GM23338 (cell line): Measurements from ENCODE around the gene PDSS2. TPM values are rescaled to one million over a fixed set of nuclear protein-coding genes. Genes with fewer than 3 reads are reported as not detected.
A peak's percentile ranks its signal among the peaks of the same experiment; 100 is the strongest.

Source experiments
- ATAC-seq: fragments of 200-7000 bp; cut with Tn5 transposase; 3 replicates; pipeline ENCODE4 v1.9.1; 2020
- DNase-seq: peaks from one replicate; pipeline ENCODE4 v3.0.0-alpha.2; 2015; ENCODE audit warnings: low spot score
- H2AFZ ChIP-seq: fragments of 200-600 bp; sonication (generic); 2 replicates; pipeline ENCODE4 v1.8.0; 2016; ENCODE audit warnings: antibody characterized with exemption, mild to moderate bottlenecking, moderate library complexity
- H3F3A ChIP-seq: fragments of 200-600 bp; sonication (generic); replicated peaks from 2 replicates; pipeline ENCODE4 v1.8.0; 2017; ENCODE audit warnings: antibody characterized with exemption, mixed run types, low read depth
- H3K27ac ChIP-seq: fragments of 200-600 bp; sonication (generic); 2 replicates; pipeline ENCODE4 v1.6.1; 2016; ENCODE audit warnings: low read depth
- H3K27me3 ChIP-seq: fragments of 200-600 bp; sonication (generic); 2 replicates; pipeline ENCODE4 v1.8.0; 2016; ENCODE audit warnings: mild to moderate bottlenecking, mixed run types, moderate library complexity; ENCODE audit not compliant: insufficient read depth
- H3K36me3 ChIP-seq: fragments of 200-600 bp; sonication (generic); 2 replicates; pipeline ENCODE4 v1.8.0; 2016; ENCODE audit warnings: mild to moderate bottlenecking; ENCODE audit not compliant: insufficient read depth
- H3K4me1 ChIP-seq: fragments of 200-600 bp; sonication (generic); 2 replicates; pipeline ENCODE4 v1.8.0; 2016; ENCODE audit warnings: mild to moderate bottlenecking, moderate library complexity; ENCODE audit not compliant: insufficient read depth
- H3K4me2 ChIP-seq: fragments of 200-600 bp; sonication (generic); 2 replicates; pipeline ENCODE4 v1.7.1; 2017; ENCODE audit warnings: mixed run types
- H3K4me3 ChIP-seq: fragments of 200-600 bp; sonication (generic); 2 replicates; pipeline ENCODE4 v1.6.1; 2016; ENCODE audit warnings: mixed run types
- H3K79me2 ChIP-seq: fragments of 200-600 bp; sonication (generic); replicated peaks from 2 replicates; pipeline ENCODE4 v1.8.0; 2017; ENCODE audit warnings: mild to moderate bottlenecking; ENCODE audit not compliant: insufficient read depth
- H3K9me2 ChIP-seq: fragments of 200-600 bp; sonication (generic); 2 replicates; pipeline ENCODE4 v1.8.0; 2017; ENCODE audit not compliant: insufficient read depth
- H4K20me1 ChIP-seq: fragments of 200-600 bp; sonication (generic); replicated peaks from 2 replicates; pipeline ENCODE4 v1.8.0; 2017; ENCODE audit warnings: mild to moderate bottlenecking; ENCODE audit not compliant: insufficient read depth
- H3K27ac Mint-ChIP-seq: 2 replicates; pipeline ENCODE4 v1.8.0; 2020; ENCODE audit warnings: inconsistent platforms, mild to moderate bottlenecking, moderate library complexity, mixed read lengths
- H3K27me3 Mint-ChIP-seq: 3 replicates; pipeline ENCODE4 v1.8.0; 2022; ENCODE audit warnings: low read depth, mild to moderate bottlenecking, moderate library complexity, mixed read lengths, inconsistent platforms; ENCODE audit not compliant: insufficient read depth, poor library complexity
- H3K36me3 Mint-ChIP-seq: 3 replicates; pipeline ENCODE4 v1.8.0; 2021; ENCODE audit warnings: low read depth, mild to moderate bottlenecking, inconsistent platforms, moderate library complexity, mixed read lengths
- H3K4me1 Mint-ChIP-seq: 3 replicates; pipeline ENCODE4 v1.8.0; 2020; ENCODE audit warnings: mild to moderate bottlenecking, inconsistent platforms, mixed read lengths
- H3K4me3 Mint-ChIP-seq: 3 replicates; pipeline ENCODE4 v1.8.0; 2021; ENCODE audit warnings: moderate library complexity, mild to moderate bottlenecking, inconsistent platforms, mixed read lengths
- H3K9me3 Mint-ChIP-seq: 3 replicates; pipeline ENCODE4 v1.8.0; 2020; ENCODE audit warnings: moderate library complexity, mild to moderate bottlenecking, inconsistent platforms, mixed read lengths
- CREB1 ChIP-seq: fragments of 250-450 bp; sonication (Bioruptor Pico); IDR thresholded peaks from 2 replicates; pipeline ENCODE4 v1.5.0; 2020; ENCODE audit warnings: low read depth, mild to moderate bottlenecking, moderate library complexity
- EZH2 ChIP-seq: fragments of 200-600 bp; sonication (generic); IDR thresholded peaks from one replicate; pipeline ENCODE4 v1.8.0; 2017; ENCODE audit warnings: antibody characterized with exemption, mild to moderate bottlenecking, low read depth; ENCODE audit not compliant: unreplicated experiment
- EZH2phosphoT487 ChIP-seq: fragments of 200-600 bp; sonication (generic); IDR thresholded peaks from one replicate; pipeline ENCODE4 v1.8.1; 2018; ENCODE audit warnings: antibody characterized with exemption; ENCODE audit not compliant: unreplicated experiment
- JUNB ChIP-seq: IDR thresholded peaks from one replicate; pipeline ENCODE4 v1.6.1; 2016; ENCODE audit warnings: antibody characterized with exemption; ENCODE audit not compliant: unreplicated experiment
- NANOG ChIP-seq: IDR thresholded peaks from 2 replicates; pipeline ENCODE4 v1.6.1; 2016; ENCODE audit warnings: antibody characterized with exemption, borderline replicate concordance
- POLR2AphosphoS5 ChIP-seq: IDR thresholded peaks from 2 replicates; pipeline ENCODE4 v1.6.1; 2016; ENCODE audit warnings: antibody characterized with exemption, low read depth
- STAT1 ChIP-seq: IDR thresholded peaks from one replicate; pipeline ENCODE4 v1.6.1; 2016; ENCODE audit warnings: antibody characterized with exemption; ENCODE audit not compliant: unreplicated experiment
- ZNF114 ChIP-seq: fragments of 250-450 bp; sonication (Bioruptor Pico); IDR thresholded peaks from 2 replicates; pipeline ENCODE4 v1.5.0; 2020; ENCODE audit warnings: mild to moderate bottlenecking, moderate library complexity
- ZNF331 ChIP-seq: fragments of 250-450 bp; sonication (Bioruptor Pico); IDR thresholded peaks from 2 replicates; pipeline ENCODE4 v1.5.0; 2020; ENCODE audit warnings: low read depth, mild to moderate bottlenecking, moderate library complexity
- polyA plus RNA-seq: library from polyadenylated mRNA; unstranded; fragments of >200 nt; fragmentation: Nextera tagmentation; extraction: Ambion mirVana; gene quantifications from 2 replicates; pipeline ENCODE4 v1.2.1, GENCODE V29; 2016
- total RNA-seq: library from RNA; depleted of rRNA; stranded (reverse); fragments of >200 nt; shearing (Covaris generic); gene quantifications from 2 replicates; pipeline ENCODE4 v1.2.3, GENCODE V29; 2014
- TF ChIP-seq, protein P1 (sequence below): IDR thresholded peaks from one replicate; pipeline ENCODE4 v1.6.1; 2018; ENCODE audit warnings: antibody characterized with exemption; ENCODE audit not compliant: unreplicated experiment
- TF ChIP-seq, protein P2 (sequence below), 2 experiments: fragments of 200-600 bp in 1 of 2; sonication (generic) in 1 of 2; conservative IDR thresholded peaks; 2 replicates each; pipeline versions ENCODE4 v1.5.1 to v1.6.1; 2016 to 2017; ENCODE audit warnings: antibody characterized with exemption in 2 of 2, low read depth in 2 of 2, mild to moderate bottlenecking in 2 of 2, moderate library complexity in 1 of 2
- TF ChIP-seq, protein P3 (sequence below): fragments of 250-450 bp; sonication (Bioruptor Pico); IDR thresholded peaks from 2 replicates; pipeline ENCODE4 v1.5.0; 2020; ENCODE audit warnings: mild to moderate bottlenecking, moderate library complexity
- TF ChIP-seq, protein P4 (sequence below): IDR thresholded peaks from 2 replicates; pipeline ENCODE4 v1.6.1; 2016; ENCODE audit warnings: antibody characterized with exemption

Gene PDSS2
- total and polyA plus RNA-seq, 2 experiments from 2014 or later, result 7.3 to 16.7 TPM

DNA sequence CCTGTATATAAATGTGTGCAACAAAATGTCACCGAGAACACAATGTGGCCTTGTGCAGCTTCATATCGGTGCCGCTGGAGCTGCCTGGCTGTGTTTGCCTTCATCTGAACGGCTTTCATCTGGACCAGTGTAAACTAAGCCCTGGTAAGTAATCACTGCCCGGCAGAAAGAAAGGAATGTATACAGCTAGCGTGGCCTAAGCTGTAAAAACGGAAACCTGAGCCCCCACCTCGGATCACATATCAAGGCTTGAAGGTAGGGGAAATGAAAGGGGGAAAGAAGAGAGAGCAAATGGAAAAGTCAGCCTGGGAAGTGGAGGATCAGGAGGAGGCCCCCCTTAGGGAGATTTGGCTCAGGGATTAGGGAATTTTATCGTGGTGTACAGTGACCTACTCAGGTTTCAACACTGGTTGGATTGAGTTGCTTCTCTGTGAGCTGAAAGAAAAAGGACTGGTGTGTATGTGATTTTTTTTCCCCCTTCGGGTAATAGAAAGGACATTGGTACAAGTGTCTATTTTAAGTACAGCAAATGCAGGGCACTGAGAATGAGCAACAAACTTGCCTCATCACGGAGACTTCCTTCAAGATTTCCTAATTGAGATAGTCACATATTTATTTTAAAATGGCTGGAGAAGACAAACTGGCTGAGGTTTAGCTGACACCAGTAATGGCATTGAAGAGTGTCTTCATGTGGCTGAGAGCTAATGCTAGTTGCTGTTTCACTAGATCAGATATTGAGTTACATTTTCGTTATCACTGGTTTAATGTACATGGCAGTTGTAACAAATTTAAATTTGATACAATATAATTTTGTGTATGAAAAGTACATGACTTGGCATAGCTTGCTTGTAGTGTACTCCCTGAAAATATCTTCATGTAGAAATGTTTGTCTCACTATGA lies 34.0 kb upstream of the PDSS2 start:
- Mint-ChIP-seq H3K27me3 (peaks cover 17% of the 10 kb centered on the region), H3K27ac (no peak overlapping the region)

More for the DNA sequence above, 34.0 kb upstream of the PDSS2 start:
- no peak for TF ChIP-seq NANOG
- TF ChIP-seq, protein P1, sequence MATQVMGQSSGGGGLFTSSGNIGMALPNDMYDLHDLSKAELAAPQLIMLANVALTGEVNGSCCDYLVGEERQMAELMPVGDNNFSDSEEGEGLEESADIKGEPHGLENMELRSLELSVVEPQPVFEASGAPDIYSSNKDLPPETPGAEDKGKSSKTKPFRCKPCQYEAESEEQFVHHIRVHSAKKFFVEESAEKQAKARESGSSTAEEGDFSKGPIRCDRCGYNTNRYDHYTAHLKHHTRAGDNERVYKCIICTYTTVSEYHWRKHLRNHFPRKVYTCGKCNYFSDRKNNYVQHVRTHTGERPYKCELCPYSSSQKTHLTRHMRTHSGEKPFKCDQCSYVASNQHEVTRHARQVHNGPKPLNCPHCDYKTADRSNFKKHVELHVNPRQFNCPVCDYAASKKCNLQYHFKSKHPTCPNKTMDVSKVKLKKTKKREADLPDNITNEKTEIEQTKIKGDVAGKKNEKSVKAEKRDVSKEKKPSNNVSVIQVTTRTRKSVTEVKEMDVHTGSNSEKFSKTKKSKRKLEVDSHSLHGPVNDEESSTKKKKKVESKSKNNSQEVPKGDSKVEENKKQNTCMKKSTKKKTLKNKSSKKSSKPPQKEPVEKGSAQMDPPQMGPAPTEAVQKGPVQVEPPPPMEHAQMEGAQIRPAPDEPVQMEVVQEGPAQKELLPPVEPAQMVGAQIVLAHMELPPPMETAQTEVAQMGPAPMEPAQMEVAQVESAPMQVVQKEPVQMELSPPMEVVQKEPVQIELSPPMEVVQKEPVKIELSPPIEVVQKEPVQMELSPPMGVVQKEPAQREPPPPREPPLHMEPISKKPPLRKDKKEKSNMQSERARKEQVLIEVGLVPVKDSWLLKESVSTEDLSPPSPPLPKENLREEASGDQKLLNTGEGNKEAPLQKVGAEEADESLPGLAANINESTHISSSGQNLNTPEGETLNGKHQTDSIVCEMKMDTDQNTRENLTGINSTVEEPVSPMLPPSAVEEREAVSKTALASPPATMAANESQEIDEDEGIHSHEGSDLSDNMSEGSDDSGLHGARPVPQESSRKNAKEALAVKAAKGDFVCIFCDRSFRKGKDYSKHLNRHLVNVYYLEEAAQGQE, result no peak
- TF ChIP-seq EZH2, result no peak
- no peak for TF ChIP-seq POLR2AphosphoS5
- TF ChIP-seq CREB1 (CRISPR knock-in tag), result no peak
- TF ChIP-seq ZNF331 (CRISPR knock-in tag), result no peak
- TF ChIP-seq, protein P2, sequence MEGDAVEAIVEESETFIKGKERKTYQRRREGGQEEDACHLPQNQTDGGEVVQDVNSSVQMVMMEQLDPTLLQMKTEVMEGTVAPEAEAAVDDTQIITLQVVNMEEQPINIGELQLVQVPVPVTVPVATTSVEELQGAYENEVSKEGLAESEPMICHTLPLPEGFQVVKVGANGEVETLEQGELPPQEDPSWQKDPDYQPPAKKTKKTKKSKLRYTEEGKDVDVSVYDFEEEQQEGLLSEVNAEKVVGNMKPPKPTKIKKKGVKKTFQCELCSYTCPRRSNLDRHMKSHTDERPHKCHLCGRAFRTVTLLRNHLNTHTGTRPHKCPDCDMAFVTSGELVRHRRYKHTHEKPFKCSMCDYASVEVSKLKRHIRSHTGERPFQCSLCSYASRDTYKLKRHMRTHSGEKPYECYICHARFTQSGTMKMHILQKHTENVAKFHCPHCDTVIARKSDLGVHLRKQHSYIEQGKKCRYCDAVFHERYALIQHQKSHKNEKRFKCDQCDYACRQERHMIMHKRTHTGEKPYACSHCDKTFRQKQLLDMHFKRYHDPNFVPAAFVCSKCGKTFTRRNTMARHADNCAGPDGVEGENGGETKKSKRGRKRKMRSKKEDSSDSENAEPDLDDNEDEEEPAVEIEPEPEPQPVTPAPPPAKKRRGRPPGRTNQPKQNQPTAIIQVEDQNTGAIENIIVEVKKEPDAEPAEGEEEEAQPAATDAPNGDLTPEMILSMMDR (conservative IDR thresholded peaks at IDR 0.05; ENCODE audit: low read depth in 2 of 2), result no peak
- TF ChIP-seq ZNF114 (CRISPR knock-in tag), result no peak
- TF ChIP-seq STAT1, result no peak
- TF ChIP-seq, protein P3, sequence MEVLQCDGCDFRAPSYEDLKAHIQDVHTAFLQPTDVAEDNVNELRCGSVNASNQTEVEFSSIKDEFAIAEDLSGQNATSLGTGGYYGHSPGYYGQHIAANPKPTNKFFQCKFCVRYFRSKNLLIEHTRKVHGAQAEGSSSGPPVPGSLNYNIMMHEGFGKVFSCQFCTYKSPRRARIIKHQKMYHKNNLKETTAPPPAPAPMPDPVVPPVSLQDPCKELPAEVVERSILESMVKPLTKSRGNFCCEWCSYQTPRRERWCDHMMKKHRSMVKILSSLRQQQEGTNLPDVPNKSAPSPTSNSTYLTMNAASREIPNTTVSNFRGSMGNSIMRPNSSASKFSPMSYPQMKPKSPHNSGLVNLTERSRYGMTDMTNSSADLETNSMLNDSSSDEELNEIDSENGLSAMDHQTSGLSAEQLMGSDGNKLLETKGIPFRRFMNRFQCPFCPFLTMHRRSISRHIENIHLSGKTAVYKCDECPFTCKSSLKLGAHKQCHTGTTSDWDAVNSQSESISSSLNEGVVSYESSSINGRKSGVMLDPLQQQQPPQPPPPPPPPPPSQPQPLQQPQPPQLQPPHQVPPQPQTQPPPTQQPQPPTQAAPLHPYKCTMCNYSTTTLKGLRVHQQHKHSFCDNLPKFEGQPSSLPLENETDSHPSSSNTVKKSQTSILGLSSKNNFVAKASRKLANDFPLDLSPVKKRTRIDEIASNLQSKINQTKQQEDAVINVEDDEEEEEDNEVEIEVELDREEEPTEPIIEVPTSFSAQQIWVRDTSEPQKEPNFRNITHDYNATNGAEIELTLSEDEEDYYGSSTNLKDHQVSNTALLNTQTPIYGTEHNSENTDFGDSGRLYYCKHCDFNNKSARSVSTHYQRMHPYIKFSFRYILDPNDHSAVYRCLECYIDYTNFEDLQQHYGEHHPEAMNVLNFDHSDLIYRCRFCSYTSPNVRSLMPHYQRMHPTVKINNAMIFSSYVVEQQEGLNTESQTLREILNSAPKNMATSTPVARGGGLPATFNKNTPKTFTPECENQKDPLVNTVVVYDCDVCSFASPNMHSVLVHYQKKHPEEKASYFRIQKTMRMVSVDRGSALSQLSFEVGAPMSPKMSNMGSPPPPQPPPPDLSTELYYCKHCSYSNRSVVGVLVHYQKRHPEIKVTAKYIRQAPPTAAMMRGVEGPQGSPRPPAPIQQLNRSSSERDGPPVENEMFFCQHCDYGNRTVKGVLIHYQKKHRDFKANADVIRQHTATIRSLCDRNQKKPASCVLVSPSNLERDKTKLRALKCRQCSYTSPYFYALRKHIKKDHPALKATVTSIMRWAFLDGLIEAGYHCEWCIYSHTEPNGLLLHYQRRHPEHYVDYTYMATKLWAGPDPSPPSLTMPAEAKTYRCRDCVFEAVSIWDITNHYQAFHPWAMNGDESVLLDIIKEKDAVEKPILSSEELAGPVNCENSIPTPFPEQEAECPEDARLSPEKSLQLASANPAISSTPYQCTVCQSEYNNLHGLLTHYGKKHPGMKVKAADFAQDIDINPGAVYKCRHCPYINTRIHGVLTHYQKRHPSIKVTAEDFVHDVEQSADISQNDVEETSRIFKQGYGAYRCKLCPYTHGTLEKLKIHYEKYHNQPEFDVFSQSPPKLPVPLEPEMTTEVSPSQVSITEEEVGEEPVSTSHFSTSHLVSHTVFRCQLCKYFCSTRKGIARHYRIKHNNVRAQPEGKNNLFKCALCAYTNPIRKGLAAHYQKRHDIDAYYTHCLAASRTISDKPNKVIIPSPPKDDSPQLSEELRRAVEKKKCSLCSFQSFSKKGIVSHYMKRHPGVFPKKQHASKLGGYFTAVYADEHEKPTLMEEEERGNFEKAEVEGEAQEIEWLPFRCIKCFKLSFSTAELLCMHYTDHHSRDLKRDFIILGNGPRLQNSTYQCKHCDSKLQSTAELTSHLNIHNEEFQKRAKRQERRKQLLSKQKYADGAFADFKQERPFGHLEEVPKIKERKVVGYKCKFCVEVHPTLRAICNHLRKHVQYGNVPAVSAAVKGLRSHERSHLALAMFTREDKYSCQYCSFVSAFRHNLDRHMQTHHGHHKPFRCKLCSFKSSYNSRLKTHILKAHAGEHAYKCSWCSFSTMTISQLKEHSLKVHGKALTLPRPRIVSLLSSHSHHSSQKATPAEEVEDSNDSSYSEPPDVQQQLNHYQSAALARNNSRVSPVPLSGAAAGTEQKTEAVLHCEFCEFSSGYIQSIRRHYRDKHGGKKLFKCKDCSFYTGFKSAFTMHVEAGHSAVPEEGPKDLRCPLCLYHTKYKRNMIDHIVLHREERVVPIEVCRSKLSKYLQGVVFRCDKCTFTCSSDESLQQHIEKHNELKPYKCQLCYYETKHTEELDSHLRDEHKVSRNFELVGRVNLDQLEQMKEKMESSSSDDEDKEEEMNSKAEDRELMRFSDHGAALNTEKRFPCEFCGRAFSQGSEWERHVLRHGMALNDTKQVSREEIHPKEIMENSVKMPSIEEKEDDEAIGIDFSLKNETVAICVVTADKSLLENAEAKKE, result no peak
- TF ChIP-seq, protein P4, sequence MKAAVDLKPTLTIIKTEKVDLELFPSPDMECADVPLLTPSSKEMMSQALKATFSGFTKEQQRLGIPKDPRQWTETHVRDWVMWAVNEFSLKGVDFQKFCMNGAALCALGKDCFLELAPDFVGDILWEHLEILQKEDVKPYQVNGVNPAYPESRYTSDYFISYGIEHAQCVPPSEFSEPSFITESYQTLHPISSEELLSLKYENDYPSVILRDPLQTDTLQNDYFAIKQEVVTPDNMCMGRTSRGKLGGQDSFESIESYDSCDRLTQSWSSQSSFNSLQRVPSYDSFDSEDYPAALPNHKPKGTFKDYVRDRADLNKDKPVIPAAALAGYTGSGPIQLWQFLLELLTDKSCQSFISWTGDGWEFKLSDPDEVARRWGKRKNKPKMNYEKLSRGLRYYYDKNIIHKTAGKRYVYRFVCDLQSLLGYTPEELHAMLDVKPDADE, result no peak
- no peak for TF ChIP-seq JUNB
- TF ChIP-seq EZH2phosphoT487, result no peak
- Mint-ChIP-seq H3K4me3 (no peak overlapping the region), H3K36me3 (no peaks in the 10 kb centered on the region; the same call in 2 of the 3 replicates), H3K9me3 (no peaks in the 10 kb centered on the region; the same call in 2 of the 3 replicates), H3K4me1 (peaks cover 12% of the 10 kb centered on the region)
- Histone ChIP-seq H3K4me1 (peaks cover 34% of the 10 kb centered on the region), H3F3A (0 out of 2 replicates have a peak, but pooled peaks cover 9% of the 10 kb centered on the region), H3K27ac (no peak overlapping the region), H3K4me2 (peak overlapping the region; percentile 94), H3K4me3 (peak overlapping the region; percentile 94), H3K79me2 (0 out of 2 replicates have a peak, but pooled peaks cover 5% of the 10 kb centered on the region), H3K9me2 (no peaks in the 10 kb centered on the region), H2AFZ (no peak overlapping the region), H3K27me3 (peaks cover 46% of the 10 kb centered on the region), H4K20me1 (no peaks in the 10 kb centered on the region), H3K36me3 (no peaks in the 10 kb centered on the region)
- ATAC-seq (no peak), DNase-seq (peak; percentile 59)
